Activated CD8-positive, alpha-beta T cell treated with anti-CD3 and anti-CD28 coated beads for 36 hours (primary cell): ENCODE data around the gene DGKA. TPM values are rescaled to one million over a fixed set of nuclear protein-coding genes. Genes with fewer than 3 reads are reported as not detected.

Experiments
- ATAC-seq: fragments of 200-7000 bp; cut with Tn5 transposase; one replicate; pipeline ENCODE4 v1.10.0; 2021; ENCODE audit warnings: mild to moderate bottlenecking, moderate library complexity
- CTCF ChIA-PET: fragments of 350-600 bp; sonication (Branson Sonifier 250); formaldehyde crosslinking; loops from one replicate; lab custom pipeline; 2021; ENCODE audit warnings: antibody characterized with exemption; lab: Charles Lee
- POLR2A ChIA-PET: fragments of 350-600 bp; sonication (Branson Sonifier 250); formaldehyde crosslinking; loops from one replicate; lab custom pipeline; 2021; ENCODE audit warnings: antibody characterized with exemption; lab: Charles Lee
- DNase-seq: peaks from one replicate; pipeline ENCODE4 v3.0.0-alpha.2; 2020
- H3K27ac Mint-ChIP-seq: one replicate; pipeline ENCODE4 v1.8.0; 2021; ENCODE audit warnings: mild to moderate bottlenecking, mixed read lengths
- H3K27me3 Mint-ChIP-seq: one replicate; pipeline ENCODE4 v1.8.0; 2021; ENCODE audit warnings: mixed read lengths
- H3K36me3 Mint-ChIP-seq: one replicate; pipeline ENCODE4 v1.8.0; 2021; ENCODE audit warnings: low read depth, mixed read lengths
- H3K4me1 Mint-ChIP-seq: one replicate; pipeline ENCODE4 v1.8.0; 2021; ENCODE audit warnings: low read depth, mixed read lengths
- H3K4me3 Mint-ChIP-seq: one replicate; pipeline ENCODE4 v1.8.0; 2021; ENCODE audit warnings: mild to moderate bottlenecking, moderate library complexity, mixed read lengths
- H3K9me3 Mint-ChIP-seq: one replicate; pipeline ENCODE4 v1.8.0; 2021; ENCODE audit warnings: mixed read lengths
- intact Hi-C: fragments of 100-400 bp; cut with micrococcal nuclease; formaldehyde crosslinking; loops from one replicate; pipeline ENCODE4 v1.10.0; 2022
- total RNA-seq, 2 experiments: library from RNA; stranded (reverse); gene quantifications; one replicate each; pipeline ENCODE4 v1.2.3, GENCODE V29; 2021
- TF ChIP-seq, protein P1 (sequence below): fragments of 200-600 bp; IDR thresholded peaks from one replicate; pipeline ENCODE4 v1.8.0; 2022; ENCODE audit warnings: antibody characterized with exemption, mild to moderate bottlenecking

DGKA gene
- total RNA-seq, 2 experiments from 2014 or later: 350 to 353 TPM

DNA sequence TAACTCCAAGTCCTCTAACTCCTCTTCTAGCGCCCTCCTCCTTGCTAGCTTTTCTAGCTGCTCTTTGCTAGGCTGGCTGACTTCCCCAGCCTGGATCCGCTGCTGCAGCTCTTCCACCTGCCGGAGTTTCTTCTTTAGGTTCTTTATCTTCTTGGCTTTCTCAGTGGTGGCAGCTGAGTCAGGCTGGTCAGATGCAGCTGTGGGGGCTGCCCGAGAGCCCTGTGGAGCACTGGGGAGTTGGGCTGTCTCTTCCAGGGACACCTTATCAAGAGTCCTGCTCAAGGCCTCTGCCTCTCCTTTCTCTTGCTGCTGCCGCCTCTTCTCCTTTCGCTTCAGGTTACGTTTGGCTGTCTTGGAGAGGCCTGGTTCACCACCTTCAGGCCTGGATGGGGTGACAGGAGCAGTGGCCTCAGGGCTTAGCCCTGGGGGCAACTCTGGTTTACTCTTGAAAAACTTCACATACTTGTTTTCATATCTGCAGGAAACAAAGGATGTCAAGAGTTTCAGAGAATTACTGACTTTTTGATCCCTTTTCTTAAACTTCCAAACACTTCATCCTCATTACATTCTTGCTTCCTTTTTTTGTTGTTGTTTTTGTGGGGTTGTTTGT lies 29.0 kb upstream of the DGKA start:
- ChIA-PET POLR2A (no interaction called here), CTCF (interaction anchor here (1.6 kb wide), 1 partner anchor 163 kb away, joined by 3 read pairs; no protein-coding TSS in a partner anchor)
- DNase-seq (no peak), ATAC-seq (no peak)
- Mint-ChIP-seq H3K27ac (no peak overlapping the region), H3K9me3 (no peaks in the 10 kb centered on the region), H3K4me1 (peaks cover 13% of the 10 kb centered on the region), H3K27me3 (no peaks in the 10 kb centered on the region), H3K4me3 (no peak overlapping the region), H3K36me3 (peaks cover 6% of the 10 kb centered on the region)
- TF ChIP-seq, protein P1, sequence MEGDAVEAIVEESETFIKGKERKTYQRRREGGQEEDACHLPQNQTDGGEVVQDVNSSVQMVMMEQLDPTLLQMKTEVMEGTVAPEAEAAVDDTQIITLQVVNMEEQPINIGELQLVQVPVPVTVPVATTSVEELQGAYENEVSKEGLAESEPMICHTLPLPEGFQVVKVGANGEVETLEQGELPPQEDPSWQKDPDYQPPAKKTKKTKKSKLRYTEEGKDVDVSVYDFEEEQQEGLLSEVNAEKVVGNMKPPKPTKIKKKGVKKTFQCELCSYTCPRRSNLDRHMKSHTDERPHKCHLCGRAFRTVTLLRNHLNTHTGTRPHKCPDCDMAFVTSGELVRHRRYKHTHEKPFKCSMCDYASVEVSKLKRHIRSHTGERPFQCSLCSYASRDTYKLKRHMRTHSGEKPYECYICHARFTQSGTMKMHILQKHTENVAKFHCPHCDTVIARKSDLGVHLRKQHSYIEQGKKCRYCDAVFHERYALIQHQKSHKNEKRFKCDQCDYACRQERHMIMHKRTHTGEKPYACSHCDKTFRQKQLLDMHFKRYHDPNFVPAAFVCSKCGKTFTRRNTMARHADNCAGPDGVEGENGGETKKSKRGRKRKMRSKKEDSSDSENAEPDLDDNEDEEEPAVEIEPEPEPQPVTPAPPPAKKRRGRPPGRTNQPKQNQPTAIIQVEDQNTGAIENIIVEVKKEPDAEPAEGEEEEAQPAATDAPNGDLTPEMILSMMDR: no peak
- intact Hi-C loops: no loop called here

DNA sequence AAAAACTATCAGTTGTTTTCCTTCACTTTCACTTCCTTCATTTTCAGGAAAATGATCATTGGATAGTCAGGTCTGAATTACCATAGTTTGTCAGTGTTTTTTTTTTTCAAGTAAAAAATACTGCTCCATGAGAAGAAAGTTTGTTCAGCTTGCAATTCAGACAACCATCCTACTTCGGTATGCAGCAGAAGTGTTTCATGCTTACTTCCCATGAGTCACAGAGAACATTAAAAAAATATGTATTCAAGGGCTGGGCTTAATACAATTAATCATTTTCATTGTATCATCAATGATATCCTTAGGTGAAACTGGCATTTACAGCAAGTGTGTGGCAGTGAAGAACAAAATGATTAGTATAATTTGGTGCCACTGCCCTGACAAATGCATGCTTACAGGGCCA lies 24.9 kb upstream of the DGKA start:
- no peaks in the 10 kb centered on the region for H3K27me3 Mint-ChIP-seq
- ATAC-seq (no peak), DNase-seq (no peak)
- intact Hi-C loops: no loop called here
- peaks cover 6% of the 10 kb centered on the region for H3K36me3 Mint-ChIP-seq
- H3K9me3 Mint-ChIP-seq: no peaks in the 10 kb centered on the region
- H3K4me3 Mint-ChIP-seq: no peak overlapping the region
- POLR2A ChIA-PET: no interaction called here
- no peak overlapping the region for H3K27ac Mint-ChIP-seq
- peaks cover 3% of the 10 kb centered on the region for H3K4me1 Mint-ChIP-seq
- TF ChIP-seq, protein P1: no peak
- CTCF ChIA-PET: no interaction called here

DNA sequence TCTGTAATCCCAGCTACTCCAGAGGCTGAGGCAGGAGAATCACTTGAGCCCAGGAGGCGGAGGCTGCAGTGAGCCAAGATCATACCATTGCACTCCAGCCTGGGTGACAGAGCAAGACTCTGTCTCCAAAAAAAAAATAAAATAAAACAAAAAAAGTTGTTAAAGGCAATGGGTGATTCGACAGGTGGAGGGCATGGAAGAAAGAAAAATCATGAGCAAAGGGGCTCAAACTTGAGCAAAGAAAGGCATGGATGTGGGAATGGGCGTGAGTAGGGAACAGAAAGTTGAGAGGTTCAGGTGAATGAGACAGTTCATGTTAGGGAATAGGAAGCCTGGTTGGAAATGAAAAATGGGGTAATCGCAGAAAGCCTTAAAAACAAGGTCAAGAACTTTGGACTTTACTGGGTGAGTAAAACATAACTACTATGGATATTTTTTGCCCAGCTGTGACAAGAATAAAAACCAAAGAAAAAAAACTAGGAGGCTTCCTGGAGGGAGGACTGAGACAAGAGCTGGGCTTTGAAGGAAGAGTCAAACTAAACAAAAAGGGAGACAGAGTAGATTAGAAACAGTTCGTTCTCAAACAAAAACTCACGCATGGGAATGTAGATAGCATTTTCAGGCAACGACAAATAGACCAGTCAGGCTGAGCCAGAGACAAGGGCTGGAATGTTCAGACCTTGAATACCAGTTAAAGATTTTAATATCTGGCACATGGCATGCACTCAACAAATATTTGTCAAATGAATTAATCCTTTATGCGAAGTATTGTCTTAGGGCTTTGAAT lies 22.0 kb upstream of the DGKA start:
- intact Hi-C loops: no loop called here
- DNase-seq (no peak), ATAC-seq (no peak)
- ChIA-PET POLR2A (no interaction called here), CTCF (no interaction called here)
- Mint-ChIP-seq H3K9me3 (no peaks in the 10 kb centered on the region), H3K36me3 (peaks cover 11% of the 10 kb centered on the region), H3K4me1 (peaks cover 14% of the 10 kb centered on the region), H3K4me3 (no peak overlapping the region), H3K27ac (no peak overlapping the region), H3K27me3 (no peaks in the 10 kb centered on the region)
- TF ChIP-seq, protein P1: no peak

DNA sequence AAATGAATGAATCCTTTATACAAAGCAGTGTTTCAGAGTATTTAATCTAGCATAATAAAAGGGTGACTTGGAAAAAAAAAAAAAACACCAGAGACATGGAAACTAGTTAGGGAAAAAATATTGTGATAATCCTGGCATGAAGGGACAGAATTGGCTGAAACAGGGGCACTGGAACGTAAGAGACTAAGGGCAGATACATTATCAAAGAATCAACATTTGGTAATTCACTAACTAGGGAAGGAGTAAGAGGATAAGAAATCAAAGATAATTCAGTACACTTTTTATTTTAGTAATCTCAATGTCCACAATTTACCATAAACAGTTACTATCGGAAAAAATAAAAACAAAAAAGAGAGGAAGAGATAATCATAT lies 21.5 kb upstream of the DGKA start:
- POLR2A ChIA-PET: interaction anchor here (0.8 kb wide), 1 partner anchor 1598 kb away, joined by 3 read pairs; no protein-coding TSS in a partner anchor
- intact Hi-C loops: no loop called here
- H3K4me3 Mint-ChIP-seq: no peak overlapping the region
- H3K36me3 Mint-ChIP-seq: peaks cover 16% of the 10 kb centered on the region
- no peak overlapping the region for H3K27ac Mint-ChIP-seq
- DNase-seq (no peak), ATAC-seq (no peak)
- H3K9me3 Mint-ChIP-seq: no peaks in the 10 kb centered on the region
- TF ChIP-seq, protein P1: no peak
- peaks cover 20% of the 10 kb centered on the region for H3K4me1 Mint-ChIP-seq
- CTCF ChIA-PET: no interaction called here
- no peaks in the 10 kb centered on the region for H3K27me3 Mint-ChIP-seq

DNA sequence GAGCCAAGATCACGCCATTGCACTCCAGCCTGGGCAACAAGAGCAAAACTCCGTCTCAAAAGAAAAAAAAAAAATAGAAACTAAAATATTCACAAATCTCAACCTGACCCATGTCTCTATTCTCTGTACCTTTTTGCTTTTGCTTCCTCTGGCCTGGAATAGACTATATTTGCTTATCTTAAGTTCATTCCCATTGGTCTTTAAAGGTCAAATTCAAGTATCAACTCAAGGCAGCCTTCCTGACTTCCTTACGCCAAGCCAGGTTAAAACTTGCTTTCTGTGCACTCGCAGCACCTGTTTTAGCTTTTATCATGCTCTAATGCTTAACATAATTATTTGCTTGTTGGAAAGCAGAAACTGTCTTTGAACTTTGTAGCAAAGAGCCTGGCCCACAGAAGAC lies 18.1 kb upstream of the DGKA start:
- intact Hi-C loops: no loop called here
- peaks cover 29% of the 10 kb centered on the region for H3K36me3 Mint-ChIP-seq
- DNase-seq (no peak), ATAC-seq (no peak)
- H3K27ac Mint-ChIP-seq: no peak overlapping the region
- H3K9me3 Mint-ChIP-seq: no peaks in the 10 kb centered on the region
- TF ChIP-seq, protein P1: no peak
- no peak overlapping the region for H3K4me3 Mint-ChIP-seq
- H3K4me1 Mint-ChIP-seq: peaks cover 31% of the 10 kb centered on the region
- ChIA-PET CTCF (interaction anchor here (1.5 to 3.8 kb wide), 2 partner anchors 9 to 13 kb away, joined by 4 to 21 read pairs; no protein-coding TSS in a partner anchor), POLR2A (no interaction called here)
- no peaks in the 10 kb centered on the region for H3K27me3 Mint-ChIP-seq
